Activated naive CD4-positive, alpha-beta T cell (primary cell): Measurements from ENCODE around the gene ROMO1.
"Not testable (repeated sequence)": the region's sequence is repeated elsewhere in the genome, so short reads cannot be mapped to it uniquely, and the experiment has no call there.

ENCODE experiments used
- DNase-seq, 4 experiments: peaks; one replicate each; lab custom pipeline; 2025; lab: John Stamatoyannopoulos, UW

Gene ROMO1

DNA sequence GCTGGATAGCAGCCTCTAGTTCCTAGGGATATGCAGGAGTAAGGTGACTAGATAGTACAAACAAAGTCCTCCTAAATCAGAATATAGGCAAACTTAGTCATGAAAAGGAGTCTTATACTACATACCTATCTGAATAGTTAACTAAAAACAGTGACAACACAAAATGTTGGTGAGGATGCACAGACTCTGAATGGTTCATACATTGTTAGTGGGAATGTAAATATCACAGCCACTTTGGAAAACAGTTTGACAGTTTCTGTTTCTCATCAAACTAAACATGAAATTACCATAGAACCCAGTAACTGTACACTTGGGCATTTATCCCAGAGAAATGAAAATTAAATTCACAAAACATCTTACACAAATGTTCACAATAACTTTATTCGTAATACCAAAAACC is 17.2 kb upstream of the ROMO1 start:
- DNase-seq: no peak

DNA sequence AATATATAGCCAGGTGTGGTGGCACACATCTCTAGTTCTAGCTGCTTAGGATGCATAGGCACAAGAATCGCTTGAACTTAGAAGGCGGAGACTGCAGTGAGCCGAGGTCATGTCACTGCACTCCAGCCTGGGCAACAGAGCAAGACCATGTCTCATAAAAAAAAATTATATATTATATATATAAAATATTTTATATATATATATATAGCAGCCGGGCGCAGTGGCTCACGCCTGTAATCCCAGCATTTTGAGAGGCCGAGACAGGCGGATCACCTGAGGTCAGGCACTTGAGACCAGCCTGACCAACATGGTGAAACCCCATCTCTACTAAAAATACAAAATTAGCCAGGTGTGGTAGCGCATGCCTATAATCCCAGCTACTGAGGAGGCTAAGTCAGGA is 13.8 kb upstream of the ROMO1 start:
- DNase-seq: not testable (repeated sequence)

GRCh38 chr20:35686872-35687271 is 12.3 kb upstream of the ROMO1 start:
- not testable (repeated sequence) for DNase-seq

DNA sequence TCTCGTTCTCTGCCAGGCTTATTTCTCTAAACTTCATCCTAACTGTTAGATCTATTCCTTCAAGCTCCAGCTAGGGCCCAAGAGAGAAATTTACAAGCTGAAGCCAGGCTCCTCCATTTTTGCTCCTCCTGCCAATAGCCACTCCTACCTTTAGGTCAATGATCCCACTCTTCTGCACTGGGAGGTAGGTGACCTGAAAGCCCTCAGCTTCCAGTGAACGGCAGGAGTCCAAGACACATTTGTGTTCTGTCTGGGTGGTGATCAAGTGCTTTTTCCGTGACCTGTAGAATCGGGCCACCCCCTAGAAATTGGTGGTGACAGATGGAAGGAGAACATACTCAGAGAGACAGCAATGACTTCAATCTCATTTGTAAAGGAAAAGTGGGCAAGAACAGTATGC is 8.9 kb upstream of the ROMO1 start:
- DNase-seq: no peak

GRCh38 chr20:35695245-35695749 is 3.9 kb upstream of the ROMO1 start:
- no peak for DNase-seq

GRCh38 chr20:35695978-35696377 is 3.2 kb upstream of the ROMO1 start:
- no peak for DNase-seq

- no peak for DNase-seq
These were observed 1.4 kb upstream of the ROMO1 start for GRCh38 chr20:35697696-35698297.

DNA sequence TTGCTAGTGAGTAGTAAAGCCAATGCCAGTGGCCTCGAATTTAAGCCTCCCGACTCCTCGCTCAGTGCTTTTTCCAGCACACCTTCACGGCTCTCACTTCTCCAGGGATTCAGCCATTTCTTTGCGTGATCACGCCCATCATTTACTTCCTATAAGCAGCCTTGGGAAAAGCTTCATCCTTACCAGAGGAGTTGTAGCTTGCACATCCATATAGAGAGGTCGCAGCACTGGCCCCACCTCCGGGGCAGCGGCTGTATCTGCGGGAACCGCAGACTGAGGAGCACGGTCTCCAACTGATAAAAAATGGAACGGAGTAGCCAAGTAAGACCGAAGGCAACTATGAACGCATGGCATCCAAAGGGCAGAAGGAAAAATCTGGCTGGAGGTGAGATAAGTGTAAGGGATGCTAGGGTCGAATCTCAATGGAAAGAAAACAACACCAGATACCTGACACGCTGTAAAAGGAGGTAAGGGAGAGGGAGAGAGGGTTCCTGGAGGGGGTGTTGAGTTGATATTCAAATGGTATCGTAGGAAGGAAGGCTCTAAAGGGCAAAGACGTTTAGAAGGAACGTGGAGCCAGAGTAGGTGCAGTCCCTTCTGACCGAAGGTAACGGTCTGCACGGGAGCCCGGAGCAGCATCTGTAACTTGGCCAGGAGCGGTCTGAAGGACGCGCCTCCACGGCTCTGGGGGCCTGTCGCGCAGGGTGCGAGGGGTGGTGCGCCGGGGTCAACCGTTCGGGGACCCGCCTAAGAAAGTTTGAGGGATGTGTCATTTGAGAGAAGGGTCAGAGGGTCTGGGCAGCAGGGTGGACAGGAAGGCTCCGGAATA is 693 bp upstream of the ROMO1 start:
- no peak for DNase-seq

- DNase-seq: no peak
These were observed 886 bp downstream of the ROMO1 start for GRCh38 chr20:35699957-35700624.

DNA sequence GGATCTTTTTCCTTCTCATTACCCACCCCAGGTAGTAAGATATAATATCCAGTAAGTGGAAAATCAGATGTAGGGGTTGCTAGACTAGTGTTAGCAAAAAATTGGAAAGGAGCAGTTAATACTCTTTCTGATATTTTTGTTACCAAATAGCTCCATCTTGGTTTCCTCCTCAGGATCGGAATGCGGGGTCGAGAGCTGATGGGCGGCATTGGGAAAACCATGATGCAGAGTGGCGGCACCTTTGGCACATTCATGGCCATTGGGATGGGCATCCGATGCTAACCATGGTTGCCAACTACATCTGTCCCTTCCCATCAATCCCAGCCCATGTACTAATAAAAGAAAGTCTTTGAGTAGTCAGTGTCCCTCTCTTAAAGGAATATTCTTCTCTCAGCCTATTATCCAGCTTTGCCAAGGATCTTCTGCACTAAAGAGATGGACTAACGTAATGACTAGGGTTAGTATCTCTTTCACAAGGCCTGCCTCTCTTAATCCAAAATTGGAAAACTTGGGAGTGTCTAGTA is 1.5 kb downstream of the ROMO1 start:
- no peak for DNase-seq

DNA sequence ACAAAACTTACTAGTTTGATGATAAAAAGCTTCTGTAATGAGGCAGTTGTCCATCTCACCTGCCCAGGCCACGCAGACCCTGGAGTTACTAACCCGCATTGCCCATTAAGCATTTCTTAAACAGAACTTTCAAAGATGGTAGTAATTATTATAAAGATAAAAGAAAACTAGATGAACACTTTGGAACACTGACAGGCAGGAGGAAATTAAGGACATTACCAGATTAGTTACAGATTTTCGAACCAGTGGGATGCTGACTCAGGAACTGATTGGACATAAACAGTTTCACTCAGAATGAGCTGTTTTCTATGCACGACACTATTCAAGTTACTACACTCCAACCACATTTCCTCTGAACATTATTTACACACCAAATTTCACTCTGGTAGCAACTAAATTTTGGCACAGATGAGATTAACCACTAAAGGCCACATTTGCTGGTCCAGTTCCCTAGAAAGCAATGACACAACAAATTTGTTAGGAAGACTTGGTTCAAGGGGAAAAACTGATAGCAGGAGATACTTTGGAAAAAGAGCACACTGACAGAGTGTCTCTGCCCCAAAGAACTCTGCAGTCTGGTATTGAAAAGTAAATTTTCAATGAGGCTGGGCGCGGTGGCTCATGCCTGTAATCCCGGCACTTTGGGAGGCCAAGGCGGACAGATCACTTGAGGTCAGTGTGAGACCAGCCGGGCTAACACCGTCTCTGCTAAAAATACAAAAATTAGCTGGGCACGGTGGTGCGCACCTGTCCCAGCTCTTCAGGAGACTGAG is 3.0 kb downstream of the ROMO1 start:
- DNase-seq: no peak

DNA sequence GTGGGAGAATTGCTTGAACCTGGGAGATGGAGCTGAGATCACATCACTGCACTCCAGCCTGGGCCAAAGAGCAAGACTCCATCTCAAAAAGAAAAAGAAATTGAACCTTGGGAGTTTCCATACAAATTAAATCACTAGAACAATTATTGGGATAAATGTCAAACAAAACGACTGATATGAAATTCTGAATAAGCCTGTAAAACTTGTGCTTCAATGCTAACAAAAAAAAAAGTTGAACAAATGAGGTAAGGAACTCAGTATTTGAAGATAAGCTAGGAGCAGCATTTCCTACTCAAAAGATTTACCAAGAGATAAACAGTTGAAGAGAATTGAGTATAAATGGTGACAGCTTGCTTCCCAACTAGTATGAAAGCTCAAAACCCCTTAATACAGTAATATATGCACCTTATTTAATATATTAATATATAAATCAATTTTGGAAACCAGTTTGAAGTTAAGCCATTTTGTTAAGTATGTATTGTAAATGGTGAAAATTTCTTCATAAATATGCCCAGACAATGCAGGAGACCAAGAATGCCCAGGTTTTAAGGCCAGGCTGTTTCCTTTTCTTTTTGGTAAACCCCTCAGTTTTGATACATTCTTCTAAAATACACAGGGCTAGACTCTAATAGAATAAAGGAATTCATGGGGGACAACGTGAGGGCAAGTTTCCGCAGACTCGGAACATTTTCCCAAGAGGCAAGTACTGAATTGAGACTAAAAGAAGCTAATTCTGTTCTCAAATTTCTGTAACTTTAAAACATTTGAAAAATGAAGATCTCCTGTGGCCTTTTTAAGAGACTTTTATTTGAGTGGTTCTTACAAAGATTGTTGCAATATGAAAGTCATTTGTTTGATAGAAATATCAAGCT is 3.9 kb downstream of the ROMO1 start:
- no peak for DNase-seq

DNA sequence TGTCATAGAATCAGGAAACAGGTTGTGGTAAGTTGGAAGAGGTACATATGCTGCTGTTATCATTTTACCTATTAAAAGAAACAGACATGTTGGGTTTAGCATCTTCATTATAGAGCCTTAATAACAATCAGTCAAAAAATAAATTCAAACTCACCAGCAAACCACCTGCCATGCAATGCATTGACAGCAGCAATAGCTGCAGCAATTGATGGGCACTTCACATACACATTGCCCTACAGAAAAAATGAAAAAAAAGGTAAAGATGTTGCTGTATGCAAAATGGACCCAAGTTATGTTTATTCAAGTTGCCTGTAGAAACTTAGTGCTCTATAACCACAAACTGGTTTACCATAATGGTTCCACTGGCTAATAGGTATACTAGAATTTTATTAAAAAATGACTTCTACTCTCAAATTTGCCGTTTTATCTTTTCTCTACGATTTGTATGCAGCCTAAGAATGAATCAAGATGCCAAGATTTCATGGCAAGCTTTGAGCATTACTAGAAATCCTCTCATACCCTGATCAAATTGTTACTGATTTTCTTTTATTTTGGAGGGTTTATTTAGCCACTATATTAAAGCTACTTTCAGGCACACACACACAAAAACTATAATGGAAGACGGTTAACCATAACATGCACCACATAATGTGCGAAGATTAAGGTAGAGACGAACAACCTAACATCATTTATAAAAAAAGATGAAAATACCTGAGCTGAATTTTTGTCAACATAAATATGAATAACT is 5.5 kb downstream of the ROMO1 start:
- DNase-seq: no peak

DNA sequence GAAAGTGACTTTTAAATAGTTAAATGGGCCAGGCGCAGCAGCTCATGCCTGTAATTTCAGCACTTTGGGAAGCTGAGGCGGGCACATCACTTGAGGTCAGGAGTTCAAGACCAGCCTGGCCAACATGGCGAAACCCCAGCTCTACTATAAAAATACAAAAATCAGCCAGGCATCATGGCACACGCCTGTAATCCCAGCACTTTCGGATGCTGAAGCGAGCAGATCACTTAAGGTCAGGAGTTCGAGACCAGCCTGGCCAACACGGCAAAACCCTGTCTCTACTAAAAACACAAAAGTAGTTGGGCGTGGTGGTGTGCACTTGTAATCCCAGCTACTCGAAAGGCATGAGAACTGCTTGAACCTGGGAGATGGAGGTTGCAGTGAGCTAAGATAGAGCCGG is 6.7 kb downstream of the ROMO1 start:
- DNase-seq: not testable (repeated sequence)

- not testable (repeated sequence) for DNase-seq
These were observed 7.7 kb downstream of the ROMO1 start for GRCh38 chr20:35706591-35707529.

DNA sequence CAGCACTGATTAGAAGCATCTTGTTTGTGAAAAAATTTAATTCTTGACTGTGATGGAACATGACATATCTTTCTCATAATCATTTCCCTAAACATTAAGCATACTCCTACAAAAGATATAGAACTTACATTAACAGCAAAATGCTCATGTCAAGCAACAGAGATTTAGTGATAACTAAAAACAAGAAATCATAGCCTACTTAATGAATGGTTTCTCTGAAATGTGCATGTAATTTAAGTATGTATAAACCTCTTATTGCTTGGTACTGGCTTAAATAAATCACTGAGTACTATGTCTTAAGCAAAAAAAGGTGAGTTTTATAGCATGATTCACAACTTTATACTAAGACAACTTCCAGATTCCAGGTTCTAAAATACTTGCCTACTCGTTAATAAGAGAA is 9.3 kb downstream of the ROMO1 start:
- DNase-seq: no peak

DNA sequence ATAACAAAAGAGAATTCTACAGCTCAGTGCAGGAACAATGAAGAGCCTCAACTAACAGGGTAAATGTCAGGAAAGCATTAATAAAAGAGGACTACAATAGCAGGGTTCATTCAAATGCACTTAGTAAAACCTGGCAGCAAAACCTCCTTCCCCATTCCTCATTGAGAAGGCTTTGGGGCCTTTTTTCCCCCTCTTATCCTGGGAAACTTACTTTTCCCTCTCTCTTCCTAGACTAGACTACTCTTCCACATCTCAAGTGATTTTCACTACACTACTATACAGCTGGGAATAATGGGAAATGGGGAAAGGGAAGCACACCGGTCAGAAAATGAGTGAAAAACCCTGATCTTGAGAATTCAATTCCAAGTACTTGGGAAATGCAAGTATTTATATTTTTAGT is 10.1 kb downstream of the ROMO1 start:
- no peak for DNase-seq

DNA sequence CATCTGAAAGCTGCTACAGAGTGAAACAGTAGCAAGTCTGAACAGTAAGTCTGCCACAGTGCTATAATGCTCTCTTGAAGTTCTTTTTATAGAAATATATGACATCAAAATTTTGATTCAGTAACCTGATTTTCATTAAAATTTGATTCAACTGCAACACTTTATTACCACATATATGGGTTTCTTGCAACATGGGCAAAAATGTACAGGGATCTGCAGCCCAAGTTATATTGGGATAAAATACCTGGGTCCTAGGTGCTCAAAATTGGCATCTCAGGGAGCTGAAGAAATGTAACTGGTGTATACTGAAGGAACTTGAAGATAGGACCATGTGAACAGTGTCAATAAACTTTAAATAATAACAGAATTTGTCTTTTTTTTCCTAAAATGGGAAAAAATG is 10.8 kb downstream of the ROMO1 start:
- no peak for DNase-seq
